Mammary epithelial cell (primary cell): ENCODE measurements around the gene ME3.

Experiments
- EZH2 ChIP-seq: IDR thresholded peaks from 2 replicates; pipeline ENCODE4 v1.6.1; 2012; ENCODE audit warnings: low read length, inconsistent platforms, borderline replicate concordance
- TF ChIP-seq, protein P1 (sequence below), 2 donors: IDR thresholded peaks in 1 of 2; conservative IDR thresholded peaks in 1 of 2; 2 replicates each; pipeline ENCODE4 v1.5.1; 2011 to 2012; ENCODE audit warnings: inconsistent platforms in 2 of 2, low read length in 2 of 2, mild to moderate bottlenecking in 2 of 2, control low read depth in 1 of 2, low read depth in 1 of 2; ENCODE audit not compliant: insufficient read depth in 1 of 2; ENCODE audit errors: extremely low read depth in 1 of 2

DNA sequence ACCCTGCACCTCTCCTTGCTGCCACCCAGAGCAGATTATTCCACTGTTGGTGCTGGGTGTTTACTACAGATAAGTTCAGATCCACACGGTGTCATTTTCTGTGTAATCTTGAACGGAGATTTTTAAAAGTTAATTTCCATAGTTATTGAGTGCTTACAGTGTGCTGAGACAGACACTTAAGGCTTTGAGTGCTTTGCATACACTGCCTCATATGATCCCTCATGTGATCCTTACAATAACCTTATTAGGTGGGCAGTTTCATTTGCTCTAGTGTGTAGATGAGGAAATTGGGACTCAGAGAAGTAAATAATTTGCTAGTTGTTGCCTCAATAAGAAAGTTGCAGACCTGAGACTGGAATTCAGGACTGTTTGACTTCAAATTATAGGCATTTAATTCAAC, 32.3 kb upstream of the ME3 start:
- TF ChIP-seq, protein P1, sequence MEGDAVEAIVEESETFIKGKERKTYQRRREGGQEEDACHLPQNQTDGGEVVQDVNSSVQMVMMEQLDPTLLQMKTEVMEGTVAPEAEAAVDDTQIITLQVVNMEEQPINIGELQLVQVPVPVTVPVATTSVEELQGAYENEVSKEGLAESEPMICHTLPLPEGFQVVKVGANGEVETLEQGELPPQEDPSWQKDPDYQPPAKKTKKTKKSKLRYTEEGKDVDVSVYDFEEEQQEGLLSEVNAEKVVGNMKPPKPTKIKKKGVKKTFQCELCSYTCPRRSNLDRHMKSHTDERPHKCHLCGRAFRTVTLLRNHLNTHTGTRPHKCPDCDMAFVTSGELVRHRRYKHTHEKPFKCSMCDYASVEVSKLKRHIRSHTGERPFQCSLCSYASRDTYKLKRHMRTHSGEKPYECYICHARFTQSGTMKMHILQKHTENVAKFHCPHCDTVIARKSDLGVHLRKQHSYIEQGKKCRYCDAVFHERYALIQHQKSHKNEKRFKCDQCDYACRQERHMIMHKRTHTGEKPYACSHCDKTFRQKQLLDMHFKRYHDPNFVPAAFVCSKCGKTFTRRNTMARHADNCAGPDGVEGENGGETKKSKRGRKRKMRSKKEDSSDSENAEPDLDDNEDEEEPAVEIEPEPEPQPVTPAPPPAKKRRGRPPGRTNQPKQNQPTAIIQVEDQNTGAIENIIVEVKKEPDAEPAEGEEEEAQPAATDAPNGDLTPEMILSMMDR (conservative IDR thresholded peaks at IDR 0.05 in 1 of 2, IDR thresholded peaks at IDR 0.05 in 1 of 2; ENCODE audit: extremely low read depth in 1 of 2, insufficient read depth in 1 of 2, low read depth in 1 of 2, low read length in 2 of 2) = no peak
- TF ChIP-seq EZH2 = no peak
